Measurements from ENCODE around the gene DNAH10. TPM values are rescaled to one million over a fixed set of nuclear protein-coding genes. Genes with fewer than 3 reads are reported as not detected.

Gene DNAH10
- total RNA-seq, 1 experiment from 2014 or later: 0.09 TPM

DNA sequence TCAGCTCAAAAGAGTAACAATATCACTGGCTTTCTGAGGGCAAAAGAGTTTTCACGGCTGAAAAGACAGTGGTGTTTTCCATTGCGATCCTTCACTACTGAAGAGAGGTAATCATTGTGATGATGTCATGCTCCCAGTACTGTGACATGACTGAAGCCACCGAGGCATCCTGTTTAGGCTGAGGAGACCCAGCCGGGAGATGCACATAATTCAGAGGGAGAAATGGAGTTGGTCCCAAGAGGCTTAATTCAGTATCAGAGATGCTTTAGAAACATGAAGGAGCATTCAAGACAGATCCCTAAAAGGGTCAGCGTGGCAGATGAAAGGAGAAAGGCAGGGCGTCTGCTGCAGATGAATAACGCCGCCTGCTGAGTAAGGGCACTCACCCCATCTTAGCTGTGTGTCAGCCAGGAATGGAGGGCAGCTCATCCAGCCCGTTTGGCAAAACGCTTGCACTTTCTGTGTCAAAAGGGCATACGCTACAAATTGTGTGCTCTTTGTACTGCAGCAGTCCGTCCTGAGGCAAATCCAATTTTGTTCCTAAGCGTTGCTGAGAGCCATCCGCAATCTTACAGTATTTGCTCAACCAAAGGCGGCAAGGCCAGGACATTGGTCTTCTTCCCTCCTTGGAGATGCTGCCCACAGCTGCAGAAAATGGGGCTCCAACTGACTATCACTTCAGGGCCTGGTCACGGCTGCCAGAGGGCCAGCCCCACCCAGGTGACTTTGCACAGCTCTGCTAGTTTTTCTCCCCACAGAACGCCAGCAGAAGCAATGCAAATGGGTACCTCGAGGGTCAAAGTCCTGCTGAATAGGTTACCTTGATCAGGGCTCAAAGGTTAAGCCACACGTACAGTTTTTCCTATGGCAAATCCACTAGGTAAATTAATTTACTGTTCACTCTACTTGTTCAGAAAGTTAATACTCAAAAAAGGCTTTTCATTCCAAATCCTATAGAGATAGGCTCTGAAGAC lies 187.0 kb downstream of the DNAH10 start (continued):
- TF ChIP-seq, protein P1, sequence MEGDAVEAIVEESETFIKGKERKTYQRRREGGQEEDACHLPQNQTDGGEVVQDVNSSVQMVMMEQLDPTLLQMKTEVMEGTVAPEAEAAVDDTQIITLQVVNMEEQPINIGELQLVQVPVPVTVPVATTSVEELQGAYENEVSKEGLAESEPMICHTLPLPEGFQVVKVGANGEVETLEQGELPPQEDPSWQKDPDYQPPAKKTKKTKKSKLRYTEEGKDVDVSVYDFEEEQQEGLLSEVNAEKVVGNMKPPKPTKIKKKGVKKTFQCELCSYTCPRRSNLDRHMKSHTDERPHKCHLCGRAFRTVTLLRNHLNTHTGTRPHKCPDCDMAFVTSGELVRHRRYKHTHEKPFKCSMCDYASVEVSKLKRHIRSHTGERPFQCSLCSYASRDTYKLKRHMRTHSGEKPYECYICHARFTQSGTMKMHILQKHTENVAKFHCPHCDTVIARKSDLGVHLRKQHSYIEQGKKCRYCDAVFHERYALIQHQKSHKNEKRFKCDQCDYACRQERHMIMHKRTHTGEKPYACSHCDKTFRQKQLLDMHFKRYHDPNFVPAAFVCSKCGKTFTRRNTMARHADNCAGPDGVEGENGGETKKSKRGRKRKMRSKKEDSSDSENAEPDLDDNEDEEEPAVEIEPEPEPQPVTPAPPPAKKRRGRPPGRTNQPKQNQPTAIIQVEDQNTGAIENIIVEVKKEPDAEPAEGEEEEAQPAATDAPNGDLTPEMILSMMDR (IDR thresholded peaks at IDR 0.05): no peak
- TF ChIP-seq ZNF396 (CRISPR knock-in tag; IDR thresholded peaks at IDR 0.05; ENCODE audit: borderline replicate concordance): no peak

DNA sequence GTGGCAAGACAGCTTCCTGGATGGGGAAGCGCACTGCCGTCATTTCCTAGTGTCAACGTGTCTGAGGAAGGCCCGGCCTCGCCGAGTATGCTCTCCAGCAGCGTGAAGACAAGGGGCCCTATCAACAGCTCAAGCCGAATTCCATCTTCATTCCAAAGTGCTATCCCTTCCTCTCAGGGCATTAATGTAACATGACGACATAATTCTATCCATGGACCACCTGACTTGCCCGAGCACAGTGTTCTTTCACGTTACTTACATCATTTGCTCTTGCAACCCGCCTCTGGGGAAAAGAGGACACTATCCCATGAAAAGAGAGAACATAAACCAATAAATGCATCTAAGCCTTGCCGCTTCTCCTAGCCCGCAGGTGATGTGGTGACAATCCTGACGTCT lies 187.7 kb downstream of the DNAH10 start:
- H3K27ac Mint-ChIP-seq: no peak overlapping the region
- DNase-seq (ENCODE audit: low spot score): no peak
- H3K36me3 Mint-ChIP-seq: no peaks in the 10 kb centered on the region
- H3K4me3 Mint-ChIP-seq: no peak overlapping the region
- ATAC-seq: no peak
- CTCF ChIA-PET: interaction anchor here (2.5 kb wide), 1 partner anchor 11 kb away, joined by 8 read pairs; no protein-coding TSS in a partner anchor
- no peaks in the 10 kb centered on the region for H3K4me1 Mint-ChIP-seq
- TF ChIP-seq, protein P2, sequence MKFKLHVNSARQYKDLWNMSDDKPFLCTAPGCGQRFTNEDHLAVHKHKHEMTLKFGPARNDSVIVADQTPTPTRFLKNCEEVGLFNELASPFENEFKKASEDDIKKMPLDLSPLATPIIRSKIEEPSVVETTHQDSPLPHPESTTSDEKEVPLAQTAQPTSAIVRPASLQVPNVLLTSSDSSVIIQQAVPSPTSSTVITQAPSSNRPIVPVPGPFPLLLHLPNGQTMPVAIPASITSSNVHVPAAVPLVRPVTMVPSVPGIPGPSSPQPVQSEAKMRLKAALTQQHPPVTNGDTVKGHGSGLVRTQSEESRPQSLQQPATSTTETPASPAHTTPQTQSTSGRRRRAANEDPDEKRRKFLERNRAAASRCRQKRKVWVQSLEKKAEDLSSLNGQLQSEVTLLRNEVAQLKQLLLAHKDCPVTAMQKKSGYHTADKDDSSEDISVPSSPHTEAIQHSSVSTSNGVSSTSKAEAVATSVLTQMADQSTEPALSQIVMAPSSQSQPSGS (CRISPR knock-in tag; IDR thresholded peaks at IDR 0.05; ENCODE audit: borderline replicate concordance, low read depth): no peak
- TF ChIP-seq, protein P3, sequence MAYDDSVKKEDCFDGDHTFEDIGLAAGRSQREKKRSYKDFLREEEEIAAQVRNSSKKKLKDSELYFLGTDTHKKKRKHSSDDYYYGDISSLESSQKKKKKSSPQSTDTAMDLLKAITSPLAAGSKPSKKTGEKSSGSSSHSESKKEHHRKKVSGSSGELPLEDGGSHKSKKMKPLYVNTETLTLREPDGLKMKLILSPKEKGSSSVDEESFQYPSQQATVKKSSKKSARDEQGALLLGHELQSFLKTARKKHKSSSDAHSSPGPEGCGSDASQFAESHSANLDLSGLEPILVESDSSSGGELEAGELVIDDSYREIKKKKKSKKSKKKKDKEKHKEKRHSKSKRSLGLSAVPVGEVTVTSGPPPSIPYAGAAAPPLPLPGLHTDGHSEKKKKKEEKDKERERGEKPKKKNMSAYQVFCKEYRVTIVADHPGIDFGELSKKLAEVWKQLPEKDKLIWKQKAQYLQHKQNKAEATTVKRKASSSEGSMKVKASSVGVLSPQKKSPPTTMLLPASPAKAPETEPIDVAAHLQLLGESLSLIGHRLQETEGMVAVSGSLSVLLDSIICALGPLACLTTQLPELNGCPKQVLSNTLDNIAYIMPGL (CRISPR knock-in tag; IDR thresholded peaks at IDR 0.05): no peak
- H3K9me3 Mint-ChIP-seq: no peaks in the 10 kb centered on the region
- POLR2A ChIA-PET: no interaction called here
- peaks cover 37% of the 10 kb centered on the region for H3K27me3 Mint-ChIP-seq (ENCODE audit: low read depth)

DNA sequence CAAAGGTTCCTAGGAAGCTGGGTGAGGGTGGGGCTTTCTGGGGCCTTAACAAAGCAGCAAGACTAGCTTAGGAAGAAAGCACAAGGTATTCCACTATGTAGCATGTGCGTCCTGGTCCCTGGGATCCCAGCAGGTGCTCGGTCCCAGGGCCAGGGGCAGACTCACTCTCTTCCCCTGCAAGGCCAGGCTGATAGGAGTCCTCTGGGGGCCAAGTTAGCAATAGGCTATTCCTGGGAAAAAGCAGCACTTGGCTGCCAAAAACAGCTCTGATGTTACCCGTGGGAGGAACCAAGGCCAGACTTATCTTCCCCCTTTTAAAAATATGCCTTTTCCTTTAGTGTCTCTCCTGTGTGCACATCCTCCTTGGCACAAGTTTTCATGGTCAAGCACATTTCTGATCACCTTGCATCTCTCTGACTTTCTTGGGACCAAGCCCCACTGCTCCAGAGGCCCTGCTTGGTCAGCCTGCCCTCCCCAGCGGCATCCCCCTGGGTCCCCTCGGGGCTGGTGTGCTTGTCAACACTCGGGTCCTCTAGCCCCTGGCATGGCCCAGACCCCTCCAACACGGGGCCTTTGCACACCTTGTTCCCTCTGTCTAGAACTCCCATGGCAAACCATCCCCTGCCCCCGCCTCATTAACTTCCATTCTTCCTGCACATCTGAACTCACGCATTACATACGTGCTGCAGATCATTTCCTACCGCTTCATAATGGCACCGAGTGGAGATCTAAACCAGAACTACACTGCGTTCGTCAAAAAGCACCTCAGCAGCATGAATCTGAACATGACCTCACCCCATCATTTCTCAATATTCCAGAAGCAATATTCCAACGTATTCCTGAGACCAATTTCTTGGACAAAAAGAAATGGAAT lies 188.6 kb downstream of the DNAH10 start:
- Mint-ChIP-seq H3K9me3 (no peaks in the 10 kb centered on the region), H3K4me1 (no peaks in the 10 kb centered on the region), H3K27ac (no peak overlapping the region), H3K4me3 (no peak overlapping the region), H3K36me3 (no peaks in the 10 kb centered on the region), H3K27me3 (ENCODE audit: low read depth) (peaks cover 42% of the 10 kb centered on the region)
- ChIA-PET CTCF (interaction anchor here (0.5 kb wide), 1 partner anchor 52 kb away, joined by 4 read pairs; no protein-coding TSS in a partner anchor), POLR2A (no interaction called here)
- ATAC-seq (no peak), DNase-seq (ENCODE audit: low spot score) (no peak)
- TF ChIP-seq, protein P4, sequence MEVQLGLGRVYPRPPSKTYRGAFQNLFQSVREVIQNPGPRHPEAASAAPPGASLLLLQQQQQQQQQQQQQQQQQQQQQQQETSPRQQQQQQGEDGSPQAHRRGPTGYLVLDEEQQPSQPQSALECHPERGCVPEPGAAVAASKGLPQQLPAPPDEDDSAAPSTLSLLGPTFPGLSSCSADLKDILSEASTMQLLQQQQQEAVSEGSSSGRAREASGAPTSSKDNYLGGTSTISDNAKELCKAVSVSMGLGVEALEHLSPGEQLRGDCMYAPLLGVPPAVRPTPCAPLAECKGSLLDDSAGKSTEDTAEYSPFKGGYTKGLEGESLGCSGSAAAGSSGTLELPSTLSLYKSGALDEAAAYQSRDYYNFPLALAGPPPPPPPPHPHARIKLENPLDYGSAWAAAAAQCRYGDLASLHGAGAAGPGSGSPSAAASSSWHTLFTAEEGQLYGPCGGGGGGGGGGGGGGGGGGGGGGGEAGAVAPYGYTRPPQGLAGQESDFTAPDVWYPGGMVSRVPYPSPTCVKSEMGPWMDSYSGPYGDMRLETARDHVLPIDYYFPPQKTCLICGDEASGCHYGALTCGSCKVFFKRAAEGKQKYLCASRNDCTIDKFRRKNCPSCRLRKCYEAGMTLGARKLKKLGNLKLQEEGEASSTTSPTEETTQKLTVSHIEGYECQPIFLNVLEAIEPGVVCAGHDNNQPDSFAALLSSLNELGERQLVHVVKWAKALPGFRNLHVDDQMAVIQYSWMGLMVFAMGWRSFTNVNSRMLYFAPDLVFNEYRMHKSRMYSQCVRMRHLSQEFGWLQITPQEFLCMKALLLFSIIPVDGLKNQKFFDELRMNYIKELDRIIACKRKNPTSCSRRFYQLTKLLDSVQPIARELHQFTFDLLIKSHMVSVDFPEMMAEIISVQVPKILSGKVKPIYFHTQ (CRISPR knock-in tag; IDR thresholded peaks at IDR 0.05): no peak
- TF ChIP-seq NR1H2 (CRISPR knock-in tag; IDR thresholded peaks at IDR 0.05) (no peak), ZNF317 (CRISPR knock-in tag; IDR thresholded peaks at IDR 0.05; ENCODE audit: borderline replicate concordance, low read depth) (no peak), RELA (CRISPR knock-in tag; IDR thresholded peaks at IDR 0.05; ENCODE audit: borderline replicate concordance) (no peak), NFE2L1 (CRISPR knock-in tag; IDR thresholded peaks at IDR 0.05) (no peak), NFYB (CRISPR knock-in tag; conservative IDR thresholded peaks at IDR 0.05; ENCODE audit: low read depth) (no peak), NFATC4 (CRISPR knock-in tag; IDR thresholded peaks at IDR 0.05) (no peak), FOXP1 (CRISPR knock-in tag; IDR thresholded peaks at IDR 0.05; ENCODE audit: borderline replicate concordance) (no peak)
- TF ChIP-seq, protein P5, sequence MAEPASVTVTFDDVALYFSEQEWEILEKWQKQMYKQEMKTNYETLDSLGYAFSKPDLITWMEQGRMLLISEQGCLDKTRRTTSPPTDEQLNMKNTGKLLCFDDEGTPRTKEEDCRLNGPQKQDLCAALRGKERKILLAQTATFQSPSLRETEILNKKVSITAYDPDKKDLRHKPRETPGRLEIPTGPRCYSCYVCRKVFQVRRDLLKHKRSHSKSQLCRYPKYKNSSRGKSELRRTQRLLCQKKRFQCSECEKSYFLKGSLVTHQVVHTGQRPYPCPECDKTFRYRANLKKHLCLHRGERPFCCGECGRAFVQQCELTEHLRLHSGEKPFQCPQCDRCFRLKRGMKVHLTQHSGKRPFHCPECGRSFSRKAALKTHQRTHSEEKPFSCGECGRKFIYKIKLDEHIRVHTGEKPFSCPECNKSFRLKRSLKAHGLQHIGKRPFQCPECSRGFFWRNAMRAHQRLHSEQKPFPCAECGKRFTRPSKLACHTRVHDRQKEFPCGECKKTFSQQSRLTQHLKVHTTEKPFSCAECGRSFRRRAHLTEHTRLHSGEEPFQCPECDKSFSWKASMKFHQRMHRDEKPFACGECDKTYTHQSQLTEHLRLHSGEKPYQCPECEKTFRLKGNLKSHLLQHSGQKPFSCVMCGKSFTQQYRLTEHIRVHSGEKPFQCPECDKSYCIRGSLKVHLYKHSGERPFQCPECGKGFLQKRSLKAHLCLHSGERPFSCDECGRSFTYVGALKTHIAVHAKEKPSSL (CRISPR knock-in tag; conservative IDR thresholded peaks at IDR 0.05): no peak
- TF ChIP-seq, protein P6, sequence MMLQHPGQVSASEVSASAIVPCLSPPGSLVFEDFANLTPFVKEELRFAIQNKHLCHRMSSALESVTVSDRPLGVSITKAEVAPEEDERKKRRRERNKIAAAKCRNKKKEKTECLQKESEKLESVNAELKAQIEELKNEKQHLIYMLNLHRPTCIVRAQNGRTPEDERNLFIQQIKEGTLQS (CRISPR knock-in tag; conservative IDR thresholded peaks at IDR 0.05): no peak
- TF ChIP-seq, protein P7, sequence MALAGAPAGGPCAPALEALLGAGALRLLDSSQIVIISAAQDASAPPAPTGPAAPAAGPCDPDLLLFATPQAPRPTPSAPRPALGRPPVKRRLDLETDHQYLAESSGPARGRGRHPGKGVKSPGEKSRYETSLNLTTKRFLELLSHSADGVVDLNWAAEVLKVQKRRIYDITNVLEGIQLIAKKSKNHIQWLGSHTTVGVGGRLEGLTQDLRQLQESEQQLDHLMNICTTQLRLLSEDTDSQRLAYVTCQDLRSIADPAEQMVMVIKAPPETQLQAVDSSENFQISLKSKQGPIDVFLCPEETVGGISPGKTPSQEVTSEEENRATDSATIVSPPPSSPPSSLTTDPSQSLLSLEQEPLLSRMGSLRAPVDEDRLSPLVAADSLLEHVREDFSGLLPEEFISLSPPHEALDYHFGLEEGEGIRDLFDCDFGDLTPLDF (CRISPR knock-in tag; IDR thresholded peaks at IDR 0.05): no peak
